IMR-90 (cell line): Measurements from ENCODE around the gene SDK1. TPM values are rescaled to one million over a fixed set of nuclear protein-coding genes. Genes with fewer than 3 reads are reported as not detected.

Source experiments
- ATAC-seq: fragments of 200-7000 bp; cut with Tn5 transposase; 2 replicates; pipeline ENCODE4 v1.9.1; 2020; ENCODE audit warnings: low read depth, mild to moderate bottlenecking, moderate library complexity
- BruUV-seq: library from RNA; stranded (reverse); fragments of 400-500 nt; replicated peaks from 2 replicates; lab custom pipeline; 2021; lab: Mats Ljungman, UMichigan
- CTCF ChIA-PET: fragments of 300-600 bp; formaldehyde crosslinking; extraction: SDS; loops from one replicate; lab custom pipeline; 2021; ENCODE audit warnings: antibody characterized with exemption; lab: Yijun Ruan, JAX
- POLR2A ChIA-PET: fragments of 300-600 bp; sonication (Branson Sonifier 250); formaldehyde crosslinking; loops from one replicate; lab custom pipeline; 2022; ENCODE audit warnings: antibody characterized with exemption; ENCODE audit not compliant: unreplicated experiment; lab: Charles Lee
- DNase-seq: peaks from one replicate; pipeline ENCODE4 v3.0.0; 2013
- H2AFZ ChIP-seq: replicated peaks from 2 replicates; pipeline ENCODE3; 2013; ENCODE audit warnings: low read length, mild to moderate bottlenecking; ENCODE audit not compliant: poor library complexity
- H2AK5ac ChIP-seq: 2 replicates; pipeline ENCODE4 v1.6.1; 2013; ENCODE audit warnings: low read depth, low read length, inconsistent platforms
- H2AK9ac ChIP-seq: replicated peaks from 2 replicates; pipeline ENCODE3; 2013; ENCODE audit warnings: mild to moderate bottlenecking, low read depth, low read length, moderate library complexity; ENCODE audit not compliant: poor library complexity
- H2BK120ac ChIP-seq: 2 replicates; pipeline ENCODE4 v1.6.1; 2013; ENCODE audit warnings: low read depth, low read length, inconsistent platforms
- H2BK15ac ChIP-seq: 3 replicates; pipeline ENCODE4 v1.6.1; 2013; ENCODE audit warnings: low read depth, low read length, inconsistent platforms
- H2BK20ac ChIP-seq: 2 replicates; pipeline ENCODE4 v1.6.1; 2013; ENCODE audit warnings: low read depth, mild to moderate bottlenecking, inconsistent platforms, low read length, moderate library complexity
- H2BK5ac ChIP-seq: 2 replicates; pipeline ENCODE4 v1.6.1; 2013; ENCODE audit warnings: mild to moderate bottlenecking, low read depth, low read length, inconsistent platforms; ENCODE audit not compliant: poor library complexity, severe bottlenecking
- H3K14ac ChIP-seq: replicated peaks from 2 replicates; pipeline ENCODE4 v1.6.1; 2013; ENCODE audit warnings: low read depth, low read length, inconsistent platforms
- H3K18ac ChIP-seq: 2 replicates; pipeline ENCODE4 v1.6.1; 2013; ENCODE audit warnings: low read depth, low read length, control low read depth
- H3K23ac ChIP-seq: 2 replicates; pipeline ENCODE4 v1.6.1; 2013; ENCODE audit warnings: low read depth, low read length, inconsistent platforms
- H3K27ac ChIP-seq: 2 replicates; pipeline ENCODE4 v1.5.1; 2013; ENCODE audit warnings: mild to moderate bottlenecking, control low read depth, low read length; ENCODE audit not compliant: insufficient read depth
- H3K27me3 ChIP-seq: 2 replicates; pipeline ENCODE4 v1.6.1; 2013; ENCODE audit warnings: low read length; ENCODE audit not compliant: control insufficient read depth, insufficient read depth
- H3K36me3 ChIP-seq: 2 replicates; pipeline ENCODE4 v1.6.1; 2013; ENCODE audit warnings: low read length, mixed read lengths; ENCODE audit not compliant: control insufficient read depth, insufficient read depth
- H3K4ac ChIP-seq: 2 replicates; pipeline ENCODE4 v1.6.1; 2013; ENCODE audit warnings: low read depth, low read length, inconsistent platforms
- H3K4me1 ChIP-seq: 2 replicates; pipeline ENCODE4 v1.6.1; 2013; ENCODE audit warnings: low read length, mixed read lengths; ENCODE audit not compliant: control insufficient read depth, insufficient read depth
- H3K4me2 ChIP-seq: 2 replicates; pipeline ENCODE4 v1.6.1; 2013; ENCODE audit warnings: low read depth, mild to moderate bottlenecking, control low read depth, low read length, moderate library complexity
- H3K4me3 ChIP-seq: 2 replicates; pipeline ENCODE4 v1.5.1; 2013; ENCODE audit warnings: low read depth, mild to moderate bottlenecking, control low read depth, low read length, moderate library complexity; ENCODE audit not compliant: insufficient read depth
- H3K56ac ChIP-seq: 2 replicates; pipeline ENCODE4 v1.6.1; 2013; ENCODE audit warnings: low read length, inconsistent platforms; ENCODE audit not compliant: insufficient read depth; ENCODE audit errors: extremely low read depth
- H3K79me1 ChIP-seq, 2 experiments: 2 replicates each; pipeline ENCODE4 v1.6.1; 2013; ENCODE audit warnings: low read length in 2 of 2, inconsistent platforms in 1 of 2, low read depth in 1 of 2
- H3K9ac ChIP-seq: 2 replicates; pipeline ENCODE4 v1.6.1; 2013; ENCODE audit warnings: low read depth, low read length, control low read depth
- H3K9me1 ChIP-seq: 2 replicates; pipeline ENCODE4 v1.6.1; 2013; ENCODE audit warnings: low read length, inconsistent platforms; ENCODE audit not compliant: insufficient read depth
- H3K9me3 ChIP-seq: 2 replicates; pipeline ENCODE4 v1.6.1; 2013; ENCODE audit warnings: low read length; ENCODE audit not compliant: control insufficient read depth, insufficient read depth
- H4K20me1 ChIP-seq: 2 replicates; pipeline ENCODE4 v1.6.1; 2013; ENCODE audit warnings: low read length, inconsistent platforms; ENCODE audit not compliant: insufficient read depth
- H4K5ac ChIP-seq: 2 replicates; pipeline ENCODE4 v1.6.1; 2013; ENCODE audit warnings: mild to moderate bottlenecking, low read depth, low read length, control low read depth
- H4K8ac ChIP-seq, 2 experiments: 2 replicates each; pipeline ENCODE4 v1.6.1; 2013; ENCODE audit warnings: low read depth in 2 of 2, low read length in 2 of 2, control low read depth in 1 of 2, inconsistent platforms in 1 of 2
- H4K91ac ChIP-seq: 2 replicates; pipeline ENCODE4 v1.6.1; 2013; ENCODE audit warnings: low read depth, low read length, inconsistent platforms; ENCODE audit not compliant: insufficient read depth
- BHLHE40 ChIP-seq: fragments of 150-350 bp; IDR thresholded peaks from 2 replicates; pipeline ENCODE4 v1.6.1; 2016; ENCODE audit warnings: mild to moderate bottlenecking, low read depth, low read length
- MXI1 ChIP-seq: IDR thresholded peaks from 2 replicates; pipeline ENCODE4 v1.6.1; 2012; ENCODE audit warnings: low read depth, mild to moderate bottlenecking, low read length, moderate library complexity, borderline replicate concordance
- NFE2L2 ChIP-seq: fragments of 150-350 bp; IDR thresholded peaks from 2 replicates; pipeline ENCODE4 v1.6.1; 2016; ENCODE audit warnings: low read depth, mild to moderate bottlenecking, low read length
- SMC3 ChIP-seq: fragments of 150-350 bp; IDR thresholded peaks from 2 replicates; pipeline ENCODE4 v1.6.1; 2016; ENCODE audit warnings: low read depth, mild to moderate bottlenecking, antibody characterized with exemption, low read length, moderate library complexity
- WGBS, 2 experiments: methylation state at CpG; one replicate each; pipeline versions ENCODE4 v1.1.5 to v1.1.7; 2013; ENCODE audit warnings: missing lambda C conversion rate in 2 of 2; ENCODE audit not compliant: insufficient read length in 1 of 2; ENCODE audit errors: extremely low coverage in 2 of 2; 5-methylcytosine and 5-hydroxymethylcytosine counted together
- dilution Hi-C: fragments of 300-500 bp; cut with HindIII; formaldehyde crosslinking; loops from one replicate; pipeline ENCODE4 v1.14.3; 2018; ENCODE audit warnings: low sequenced_read_pairs; ENCODE audit not compliant: unreplicated experiment
- in situ Hi-C: fragments of 300-500 bp; cut with MboI; formaldehyde crosslinking; loops from 3 replicates; pipeline ENCODE4 v1.14.3; 2019; ENCODE audit warnings: low sequenced_read_pairs, inconsistent platforms, mixed read lengths
- intact Hi-C: fragments of 100-400 bp; cut with micrococcal nuclease; formaldehyde crosslinking; loops from 2 replicates; pipeline ENCODE4 v1.10.0; 2022
- polyA plus RNA-seq, 3 experiments: library from polyadenylated mRNA; depleted of rRNA; stranded (reverse); fragments of >200 nt; gene quantifications; 2 replicates each; pipeline ENCODE4 v1.2.3, GENCODE V29; 2012; ENCODE audit warnings: low replicate concordance in 1 of 3
- total RNA-seq: library from RNA; depleted of rRNA; stranded (reverse); fragments of >200 nt; gene quantifications from 2 replicates; pipeline ENCODE4 v1.2.3, GENCODE V29; 2012
- TF ChIP-seq, protein P1 (sequence below): conservative IDR thresholded peaks from 2 replicates; pipeline ENCODE4 v1.5.1; 2012; ENCODE audit warnings: mild to moderate bottlenecking, low read depth, low read length, improper control_type of control experiment

SDK1 gene
- total and polyA plus RNA-seq, 2 of the 4 experiments (the other 2 are of a cell fraction), result 1.5 to 1.6 TPM

DNA sequence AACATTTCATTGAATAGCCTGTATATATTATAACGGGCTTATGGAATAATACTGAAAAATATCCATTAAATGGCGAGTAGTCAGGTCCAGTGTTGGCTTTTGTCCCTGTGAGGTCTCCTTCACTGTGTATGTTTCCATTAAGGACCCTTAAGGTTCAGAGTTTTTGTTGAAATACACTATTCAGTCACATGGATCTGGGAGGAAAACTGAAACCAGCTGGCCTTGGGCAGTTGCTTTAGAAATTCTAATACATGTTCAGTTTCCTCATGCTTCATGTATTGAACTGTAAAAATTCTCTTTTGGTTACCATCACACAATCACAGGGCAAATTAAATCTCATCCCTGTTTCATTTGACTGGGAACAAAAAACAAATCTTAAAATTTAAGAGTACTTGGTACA, 447.3 kb downstream of the SDK1 start:
- no peaks in the 10 kb centered on the region for H4K20me1 ChIP-seq
- no peaks in the 10 kb centered on the region; the same call in 1 of the 2 replicates for H3K9me3 ChIP-seq
- H3K56ac ChIP-seq, result no peak overlapping the region
- in situ Hi-C loops, result no loop called here
- H3K9ac ChIP-seq, result no peak overlapping the region
- no peak overlapping the region for H2BK15ac ChIP-seq
- H3K4me2 ChIP-seq, result no peak overlapping the region
- H2BK20ac ChIP-seq, result no peak overlapping the region
- H3K18ac ChIP-seq, result no peak overlapping the region
- no peaks in the 10 kb centered on the region for H3K9me1 ChIP-seq
- no peak overlapping the region for H3K23ac ChIP-seq
- no CpG with 5 or more reads among the region's 2 CpGs for WGBS, 2 experiments
- BruUV-seq, result no TSS peak
- H3K4me3 ChIP-seq, result no peak overlapping the region
- no peaks in the 10 kb centered on the region for H3K4me1 ChIP-seq
- no peaks in the 10 kb centered on the region for H3K36me3 ChIP-seq
- no peak for ATAC-seq
- dilution Hi-C loops, result no loop called here
- intact Hi-C loops, result no loop called here
- H3K14ac ChIP-seq, result no peak overlapping the region
- H4K8ac ChIP-seq, result no peak overlapping the region
- H2BK5ac ChIP-seq, result no peak overlapping the region
- H3K4ac ChIP-seq, result no peak overlapping the region
- no peak overlapping the region for H2AFZ ChIP-seq
- H4K5ac ChIP-seq, result no peak overlapping the region
- CTCF ChIA-PET, result no interaction called here
- H2BK120ac ChIP-seq, result no peak overlapping the region
- H3K27me3 ChIP-seq, result no peaks in the 10 kb centered on the region; the same call in 1 of the 2 replicates
- POLR2A ChIA-PET, result no interaction called here
- H3K79me1 ChIP-seq, result no peaks in the 10 kb centered on the region
- H2AK9ac ChIP-seq, result no peak overlapping the region
- no peak overlapping the region for H3K27ac ChIP-seq
- TF ChIP-seq MXI1, result no peak
- no peak for TF ChIP-seq SMC3
- TF ChIP-seq NFE2L2, result no peak
- no peak for TF ChIP-seq BHLHE40
- TF ChIP-seq, protein P1, sequence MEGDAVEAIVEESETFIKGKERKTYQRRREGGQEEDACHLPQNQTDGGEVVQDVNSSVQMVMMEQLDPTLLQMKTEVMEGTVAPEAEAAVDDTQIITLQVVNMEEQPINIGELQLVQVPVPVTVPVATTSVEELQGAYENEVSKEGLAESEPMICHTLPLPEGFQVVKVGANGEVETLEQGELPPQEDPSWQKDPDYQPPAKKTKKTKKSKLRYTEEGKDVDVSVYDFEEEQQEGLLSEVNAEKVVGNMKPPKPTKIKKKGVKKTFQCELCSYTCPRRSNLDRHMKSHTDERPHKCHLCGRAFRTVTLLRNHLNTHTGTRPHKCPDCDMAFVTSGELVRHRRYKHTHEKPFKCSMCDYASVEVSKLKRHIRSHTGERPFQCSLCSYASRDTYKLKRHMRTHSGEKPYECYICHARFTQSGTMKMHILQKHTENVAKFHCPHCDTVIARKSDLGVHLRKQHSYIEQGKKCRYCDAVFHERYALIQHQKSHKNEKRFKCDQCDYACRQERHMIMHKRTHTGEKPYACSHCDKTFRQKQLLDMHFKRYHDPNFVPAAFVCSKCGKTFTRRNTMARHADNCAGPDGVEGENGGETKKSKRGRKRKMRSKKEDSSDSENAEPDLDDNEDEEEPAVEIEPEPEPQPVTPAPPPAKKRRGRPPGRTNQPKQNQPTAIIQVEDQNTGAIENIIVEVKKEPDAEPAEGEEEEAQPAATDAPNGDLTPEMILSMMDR, result no peak
- no peak for DNase-seq
- H4K91ac ChIP-seq, result no peak overlapping the region
- no peak overlapping the region for H2AK5ac ChIP-seq
